HG03442 (cell line): Measurements from ENCODE around the gene NUDT13.
A peak's percentile ranks its signal among the peaks of the same experiment; 100 is the strongest.

Source experiments
- ATAC-seq: cut with Tn5 transposase; IDR thresholded peaks from one replicate; pipeline ENCODE4 v1.9.1; 2021; ENCODE audit warnings: mild to moderate bottlenecking, moderate library complexity; ENCODE audit not compliant: unreplicated experiment

The NUDT13 gene

DNA sequence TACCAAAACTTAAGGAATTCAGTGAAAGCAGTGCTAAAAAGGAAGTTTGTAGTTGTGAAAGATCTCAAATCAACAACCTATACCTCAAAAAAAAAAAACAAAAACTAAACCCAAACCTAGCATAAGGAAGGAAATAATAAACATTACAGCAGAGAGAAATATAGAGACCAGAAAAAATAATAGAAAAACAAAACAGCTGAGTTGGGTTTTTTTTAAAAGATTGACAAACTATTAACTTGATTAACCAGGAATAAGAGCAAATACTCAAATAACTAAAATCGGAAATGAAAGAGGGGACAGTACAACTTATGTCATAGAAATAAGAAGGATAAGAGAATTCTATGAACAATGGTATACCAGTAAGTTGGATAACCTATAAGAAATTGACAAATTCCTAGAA, 50.8 kb downstream of the NUDT13 start:
- ATAC-seq: no peak

DNA sequence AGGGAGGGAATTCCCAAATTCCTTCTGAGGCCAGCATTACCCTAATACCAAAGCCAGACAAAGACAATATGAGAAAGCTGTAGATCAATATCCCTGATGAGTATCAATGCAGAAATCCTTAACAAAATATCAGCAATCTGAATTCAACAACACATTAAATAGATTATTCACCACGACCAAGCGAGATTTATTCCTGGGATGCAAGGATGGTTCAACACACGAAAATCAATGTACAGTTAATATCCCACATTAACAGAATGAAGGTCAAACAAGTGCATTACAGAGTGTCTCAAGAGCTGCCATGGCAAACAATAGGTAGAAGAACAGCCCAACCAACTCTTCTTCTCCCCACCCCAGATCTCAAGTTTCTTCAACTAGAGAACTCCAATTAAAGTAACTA, 51.4 kb downstream of the NUDT13 start:
- ATAC-seq: no peak

DNA sequence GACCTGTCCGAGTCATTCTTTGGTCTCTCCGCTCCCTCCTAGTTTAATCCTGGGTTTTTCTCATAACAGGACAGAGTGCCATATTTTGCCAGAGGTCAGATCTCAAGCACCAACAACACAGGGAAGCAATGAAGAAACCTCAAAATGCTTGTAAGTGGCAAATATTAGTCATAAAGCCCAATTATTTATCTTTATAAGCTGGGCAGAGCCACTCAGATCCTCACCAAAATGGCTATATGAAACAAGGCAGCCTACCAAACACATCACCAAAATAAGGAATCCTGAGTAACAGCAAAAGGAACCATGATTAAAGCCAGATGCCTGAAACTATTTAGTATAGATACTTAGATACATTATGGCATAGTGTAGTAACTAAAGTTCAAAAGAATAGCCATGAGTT, 52.8 kb downstream of the NUDT13 start:
- ATAC-seq: no peak

DNA sequence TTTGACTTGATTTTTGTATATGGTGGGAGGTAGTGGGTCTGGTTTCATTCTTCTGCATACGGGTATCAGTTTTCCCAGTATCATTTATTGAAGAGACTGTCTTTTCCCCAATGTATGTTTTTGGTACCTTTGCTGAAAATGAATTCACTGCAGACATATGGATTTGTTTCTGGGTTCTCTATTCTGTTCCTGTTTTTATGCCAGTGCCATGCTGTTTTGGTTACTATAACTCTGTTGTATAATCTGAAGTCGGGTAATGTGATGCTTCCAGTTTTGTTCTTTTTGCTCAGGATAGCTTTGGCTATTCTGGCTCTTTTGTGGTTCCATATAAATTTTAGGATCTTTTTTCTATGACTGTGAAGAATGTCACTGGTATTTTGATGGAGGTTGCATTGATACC, 56.7 kb downstream of the NUDT13 start:
- no peak for ATAC-seq

DNA sequence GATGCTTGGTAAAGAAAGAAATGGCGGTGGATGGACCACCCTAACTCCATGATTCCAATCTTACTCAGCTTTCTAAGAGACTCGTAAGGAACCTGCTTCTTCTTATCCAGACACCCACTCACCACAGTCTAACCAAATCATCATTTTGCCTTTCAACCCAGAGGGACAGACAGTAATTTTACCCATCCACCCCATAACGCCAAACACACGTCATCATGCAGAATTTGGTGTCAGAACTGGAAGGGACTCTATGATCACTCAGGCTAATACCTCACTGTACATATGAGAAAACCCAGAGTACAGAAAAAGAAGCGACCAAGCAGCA, 57.2 kb downstream of the NUDT13 start:
- ATAC-seq: no peak

DNA sequence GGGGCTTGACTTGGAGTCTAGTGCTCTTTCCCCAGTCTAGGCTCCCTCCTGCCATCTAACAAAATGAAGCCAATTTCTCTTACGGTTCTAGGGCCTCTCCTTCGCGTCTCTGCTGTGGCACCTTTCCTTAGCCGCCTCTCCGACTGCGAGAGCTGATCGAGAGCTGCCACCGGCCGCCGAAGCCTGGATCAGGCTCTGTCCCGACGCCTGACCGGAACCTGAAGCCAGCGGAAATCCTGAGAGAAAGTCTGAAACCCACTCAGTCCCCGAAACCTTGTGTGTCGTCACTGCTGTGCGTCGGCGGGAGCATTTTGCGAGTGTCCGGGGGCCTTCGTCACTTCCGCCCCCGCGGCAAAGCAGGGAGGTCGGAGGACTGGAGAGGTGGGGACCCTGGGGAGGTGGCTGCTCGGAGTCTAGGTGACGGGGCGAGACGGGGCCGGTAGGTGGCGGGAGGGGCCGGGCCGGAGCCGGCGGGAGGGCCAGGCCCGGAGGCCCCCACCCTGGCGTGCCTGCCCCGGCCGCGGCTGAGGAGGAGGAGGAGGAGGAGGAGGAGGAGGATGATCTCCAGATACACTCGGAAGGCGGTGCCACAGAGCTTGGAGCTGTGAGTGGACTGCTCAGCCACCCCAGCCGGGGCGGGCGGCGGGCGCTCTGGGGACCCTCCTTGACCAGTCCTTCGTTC, 57.7 kb downstream of the NUDT13 start, which contains the start of the genes ECD and FAM149B1:
TSS of gene ECD (minus strand) at position 226 of the 682 bp plus-strand sequence. CDS start 4,071 bp downstream, outside the sequence.
TSS of gene FAM149B1 (plus strand) at position 337 of the 682 bp plus-strand sequence. CDS start at position 558, 221 bp downstream.
- ATAC-seq: peak; percentile 87

DNA sequence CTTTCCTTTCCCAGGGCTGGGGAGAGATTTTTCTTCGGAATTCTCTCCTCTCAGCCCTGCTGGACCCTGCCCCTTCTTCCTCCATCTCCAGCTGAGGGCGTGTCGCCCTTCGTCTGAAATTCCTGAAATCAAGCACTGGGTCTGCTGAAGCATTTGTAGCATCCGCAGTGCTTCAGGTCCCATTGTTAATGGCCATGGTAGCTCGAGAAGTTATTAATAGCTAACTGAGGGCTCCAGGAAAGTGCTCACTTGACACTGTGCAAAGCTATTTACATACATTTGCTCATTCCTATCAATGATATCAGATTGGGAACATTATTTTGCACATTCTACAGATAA, 58.2 kb downstream of the NUDT13 start:
- ATAC-seq: no peak

DNA sequence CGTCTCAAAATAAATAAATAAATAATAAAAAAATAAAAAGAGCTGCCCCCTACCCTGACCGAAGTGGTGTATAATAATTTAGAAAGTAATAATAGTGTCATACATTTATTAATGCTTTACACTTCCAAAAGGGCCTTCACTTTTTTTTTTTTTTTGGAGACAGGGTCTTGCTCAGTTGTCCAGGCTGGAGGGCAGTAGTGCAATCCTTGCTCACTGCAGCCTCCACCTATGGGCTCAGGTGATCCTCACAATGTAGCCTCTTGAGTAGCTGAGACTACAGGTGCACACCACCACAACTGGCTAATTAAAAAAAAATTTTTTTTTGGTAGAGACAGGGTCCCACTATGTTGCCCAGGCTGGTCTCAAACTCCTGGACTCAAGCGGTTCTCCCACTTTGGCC, 59.1 kb downstream of the NUDT13 start:
- ATAC-seq: no peak

DNA sequence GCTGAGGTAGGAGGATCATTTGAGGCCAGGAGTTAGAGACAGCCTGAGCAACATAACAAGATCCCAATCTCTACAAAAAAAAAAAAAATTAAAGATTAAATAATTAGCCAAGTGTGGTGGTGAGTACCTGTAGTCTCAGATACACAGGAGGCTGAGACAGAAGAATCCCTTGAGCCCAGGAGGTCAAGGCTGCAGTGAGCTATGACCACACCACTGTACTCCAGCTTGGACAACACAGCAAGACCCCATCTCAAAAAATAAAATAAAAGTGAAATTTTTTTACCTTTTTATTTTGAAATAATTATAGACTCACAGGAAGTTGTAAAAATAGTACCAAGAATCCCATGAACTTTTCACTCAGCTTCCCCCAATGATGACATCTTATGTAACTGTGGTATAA, 62.6 kb downstream of the NUDT13 start:
- ATAC-seq: no peak

DNA sequence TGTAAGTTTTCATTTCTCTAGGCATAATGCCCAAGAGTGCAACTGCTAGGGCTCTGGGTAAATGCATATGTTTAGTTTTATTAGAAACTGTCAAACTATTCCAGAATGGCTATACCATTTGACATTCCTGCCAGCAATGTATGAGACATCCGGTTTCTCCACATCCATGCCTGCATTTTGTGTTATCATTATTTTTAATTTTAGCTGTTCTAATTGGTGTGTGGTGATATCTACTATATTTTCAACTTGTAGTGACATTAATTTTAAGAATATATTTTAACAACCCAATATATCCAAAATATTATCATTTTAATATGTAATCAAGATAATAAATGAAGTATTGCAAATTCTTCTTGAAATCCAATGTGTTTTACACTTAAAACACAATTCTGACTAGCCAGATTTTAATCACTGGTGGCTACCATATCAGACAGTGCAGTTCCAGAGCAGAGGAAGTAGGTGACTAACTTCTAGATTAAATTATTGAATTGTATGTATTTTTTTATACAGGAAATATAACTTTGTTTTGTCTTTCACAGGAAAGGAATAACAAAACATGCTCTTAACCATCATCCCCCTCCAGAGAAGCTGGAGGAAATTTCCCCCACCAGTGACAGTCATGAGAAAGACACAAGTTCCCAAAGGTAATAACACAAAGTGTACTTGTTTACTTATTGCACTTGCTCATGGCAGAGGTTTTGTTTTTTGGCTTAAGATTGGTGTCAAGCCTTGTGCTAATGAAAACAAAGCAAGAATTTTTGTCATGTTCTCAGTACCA, 64.1 kb downstream of the NUDT13 start:
- no peak for ATAC-seq
